ENCODE results near the gene GINS2.

The GINS2 gene

GRCh38 chr16:85715169-85716021, 26.6 kb upstream of the GINS2 start:
- TF ChIP-seq CTCF (conservative IDR thresholded peaks at IDR 0.05) (no peak), ZFX (IDR thresholded peaks at IDR 0.05) (no peak)
- no peak overlapping the region for H3K27ac ChIP-seq

- TF ChIP-seq CTCF (conservative IDR thresholded peaks at IDR 0.05) (no peak), ZFX (IDR thresholded peaks at IDR 0.05) (no peak)
- H3K27ac ChIP-seq: no peak overlapping the region
Measured at GRCh38 chr16:85712801-85713200, 24.0 kb upstream of the GINS2 start.

GRCh38 chr16:85711982-85712587, 23.3 kb upstream of the GINS2 start:
- TF ChIP-seq CTCF (conservative IDR thresholded peaks at IDR 0.05) (no peak), ZFX (IDR thresholded peaks at IDR 0.05) (no peak)
- no peak overlapping the region for H3K27ac ChIP-seq

- H3K27ac ChIP-seq: no peak overlapping the region
- TF ChIP-seq ZFX (IDR thresholded peaks at IDR 0.05): no peak
- no peak for TF ChIP-seq CTCF (conservative IDR thresholded peaks at IDR 0.05)
Measured at GRCh38 chr16:85710732-85711131, 22.0 kb upstream of the GINS2 start.

- H3K27ac ChIP-seq: no peak overlapping the region
- TF ChIP-seq ZFX (IDR thresholded peaks at IDR 0.05) (no peak), CTCF (conservative IDR thresholded peaks at IDR 0.05) (no peak)
Measured at GRCh38 chr16:85709766-85710585, 21.2 kb upstream of the GINS2 start.

GRCh38 chr16:85708338-85708737, 19.6 kb upstream of the GINS2 start:
- TF ChIP-seq CTCF (conservative IDR thresholded peaks at IDR 0.05) (no peak), ZFX (IDR thresholded peaks at IDR 0.05) (no peak)
- H3K27ac ChIP-seq: no peak overlapping the region
